ENCODE results near the gene ADAMTS17.

ADAMTS17 gene

GRCh38 chr15:100043692-100044091, 298.1 kb downstream of the ADAMTS17 start:
- DNase-seq (ENCODE audit: low spot score) = no peak

GRCh38 chr15:100043068-100043641, 298.6 kb downstream of the ADAMTS17 start:
- DNase-seq (ENCODE audit: low spot score) = peak; percentile 53

- no peak for DNase-seq (ENCODE audit: low spot score)
These were observed 299.2 kb downstream of the ADAMTS17 start for GRCh38 chr15:100042558-100042957.

- no peak for DNase-seq (ENCODE audit: low spot score)
These were observed 300.5 kb downstream of the ADAMTS17 start for GRCh38 chr15:100041127-100041828.

- no peak for DNase-seq (ENCODE audit: low spot score)
These were observed 301.8 kb downstream of the ADAMTS17 start for GRCh38 chr15:100039994-100040393.

- DNase-seq (ENCODE audit: low spot score) = no peak
These were observed 303.0 kb downstream of the ADAMTS17 start for GRCh38 chr15:100038736-100039135.

- DNase-seq (ENCODE audit: low spot score) = no peak
These were observed 303.9 kb downstream of the ADAMTS17 start for GRCh38 chr15:100037901-100038300.

- no peak for DNase-seq (ENCODE audit: low spot score)
These were observed 305.8 kb downstream of the ADAMTS17 start for GRCh38 chr15:100036015-100036414.

GRCh38 chr15:100034191-100034590, 307.6 kb downstream of the ADAMTS17 start:
- no peak for DNase-seq (ENCODE audit: low spot score)

GRCh38 chr15:100033140-100033857, 308.5 kb downstream of the ADAMTS17 start:
- no peak for DNase-seq (ENCODE audit: low spot score)

GRCh38 chr15:100032358-100033085, 309.3 kb downstream of the ADAMTS17 start:
- no peak for DNase-seq (ENCODE audit: low spot score)

- no peak for DNase-seq (ENCODE audit: low spot score)
These were observed 310.0 kb downstream of the ADAMTS17 start for GRCh38 chr15:100031665-100032357.

GRCh38 chr15:100030586-100031229, 311.1 kb downstream of the ADAMTS17 start:
- DNase-seq (ENCODE audit: low spot score) = no peak

GRCh38 chr15:100029868-100030479, 311.8 kb downstream of the ADAMTS17 start:
- no peak for DNase-seq (ENCODE audit: low spot score)

- no peak for DNase-seq (ENCODE audit: low spot score)
These were observed 312.7 kb downstream of the ADAMTS17 start for GRCh38 chr15:100029045-100029444.

GRCh38 chr15:100026041-100026440, 315.7 kb downstream of the ADAMTS17 start:
- DNase-seq (ENCODE audit: low spot score) = no peak

GRCh38 chr15:100022806-100023205, 319.0 kb downstream of the ADAMTS17 start:
- DNase-seq (ENCODE audit: low spot score) = no peak

- no peak for DNase-seq (ENCODE audit: low spot score)
These were observed 319.4 kb downstream of the ADAMTS17 start for GRCh38 chr15:100022391-100022790.

- no peak for DNase-seq (ENCODE audit: low spot score)
These were observed 320.1 kb downstream of the ADAMTS17 start for GRCh38 chr15:100021653-100022052.

GRCh38 chr15:100020614-100021013, 321.2 kb downstream of the ADAMTS17 start:
- DNase-seq (ENCODE audit: low spot score) = no peak

- DNase-seq (ENCODE audit: low spot score) = no peak
These were observed 321.6 kb downstream of the ADAMTS17 start for GRCh38 chr15:100020189-100020588.

Measured in hepatic stellate cell (primary cell).